ENCODE data around the gene ETV5. TPM values are rescaled to one million over a fixed set of nuclear protein-coding genes. Genes with fewer than 3 reads are reported as not detected.

ETV5 gene
- total RNA-seq, 1 donor from 2014 or later: 7.0 TPM

DNA sequence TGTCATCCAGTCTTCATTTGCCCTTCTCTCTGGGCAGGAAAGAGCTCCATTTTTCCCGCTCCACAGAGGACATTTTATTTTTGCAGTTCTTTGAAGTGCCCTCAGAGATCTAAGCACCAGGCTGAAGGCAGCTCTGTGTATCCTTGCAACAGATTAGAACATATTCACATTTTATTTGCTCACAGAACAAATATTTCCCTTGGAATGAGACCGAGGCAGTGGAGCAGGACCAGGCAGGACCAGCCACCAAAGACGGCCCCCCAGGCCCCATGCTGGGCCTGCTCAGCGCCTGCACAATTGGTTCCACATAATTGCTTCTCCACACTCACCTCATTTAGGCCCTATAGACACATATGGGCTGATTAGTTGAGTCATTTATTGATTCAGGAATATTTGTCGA lies 15.7 kb upstream of the ETV5 start:
- no peak for DNase-seq (ENCODE audit: low spot score)
- no peak for ATAC-seq

DNA sequence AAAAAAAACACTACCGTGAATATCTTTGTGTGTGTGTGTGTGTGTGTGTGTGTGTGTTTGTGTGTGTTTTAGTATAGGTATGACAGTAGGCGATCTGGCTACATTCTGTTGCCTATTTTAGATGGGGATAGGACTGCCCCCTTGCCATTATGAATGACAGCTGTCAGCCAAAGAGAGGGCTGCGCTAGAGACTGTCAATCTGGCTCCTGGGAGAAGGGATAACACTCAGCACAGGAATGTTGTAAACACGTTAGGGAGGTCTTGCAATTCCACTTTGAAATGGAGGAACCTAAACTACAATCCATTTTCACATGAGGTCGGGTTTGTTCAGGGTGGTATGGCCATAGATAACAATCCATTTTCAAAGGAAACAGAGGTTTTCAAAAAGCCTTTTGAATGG lies 14.1 kb upstream of the ETV5 start:
- ATAC-seq: no peak
- no peak for DNase-seq (ENCODE audit: low spot score)

DNA sequence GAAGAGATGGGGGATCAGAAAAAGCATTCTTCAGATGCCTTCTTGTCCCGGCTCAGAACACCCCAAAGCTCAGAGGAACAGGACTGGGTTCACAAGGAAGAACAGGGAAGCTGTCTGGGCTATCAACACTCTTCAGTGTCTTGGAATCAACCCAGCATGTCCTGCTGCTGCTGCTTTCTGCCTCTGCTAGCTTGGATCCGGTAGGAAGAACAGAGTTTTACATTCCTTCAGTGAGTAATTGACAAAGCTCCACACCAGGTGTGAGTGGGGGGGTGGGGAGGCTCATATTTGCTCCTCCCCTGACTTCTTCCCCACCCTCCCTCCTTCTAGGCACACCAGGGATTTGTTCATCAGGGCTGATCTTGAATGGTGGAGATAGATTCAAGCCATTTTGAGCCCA lies 13.1 kb upstream of the ETV5 start:
- ATAC-seq (no peak), DNase-seq (ENCODE audit: low spot score) (no peak)

DNA sequence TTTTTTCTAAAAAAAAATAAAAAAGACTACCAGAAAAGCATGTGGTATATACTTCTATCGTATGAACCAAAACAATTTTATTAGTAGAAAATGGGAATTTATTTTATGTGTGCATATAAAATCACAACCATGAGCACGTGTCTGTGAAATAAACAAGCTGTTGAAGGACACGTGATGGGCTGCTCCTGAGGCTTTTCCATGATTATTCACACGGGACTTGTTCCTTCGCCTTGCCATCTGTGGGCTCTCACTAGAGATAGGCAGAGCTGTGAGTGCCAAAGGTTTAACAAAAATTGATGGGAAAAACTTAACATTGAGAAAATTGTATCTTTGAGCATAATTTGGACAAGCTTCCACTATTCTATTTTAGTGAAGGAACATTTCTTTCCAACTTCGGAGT lies 12.4 kb upstream of the ETV5 start:
- ATAC-seq (no peak), DNase-seq (ENCODE audit: low spot score) (no peak)

DNA sequence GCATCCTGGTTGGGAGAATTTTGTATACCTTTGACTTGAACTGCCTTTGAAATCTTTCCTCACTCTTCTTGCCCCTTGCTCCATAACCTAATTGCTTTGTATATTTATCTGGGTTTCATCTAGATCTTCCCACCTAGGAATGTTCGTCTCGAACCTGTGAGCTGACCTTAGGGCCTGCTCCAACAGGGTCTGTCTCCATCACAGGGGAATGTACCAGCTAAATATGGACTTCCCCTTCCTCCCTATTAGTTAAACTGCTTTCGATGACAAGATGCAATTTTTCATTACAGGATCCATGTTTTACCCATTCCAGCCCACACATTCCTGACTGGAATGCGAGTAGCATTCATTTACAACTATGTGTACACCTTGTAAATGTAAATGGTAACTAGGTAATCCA lies 10.6 kb upstream of the ETV5 start:
- DNase-seq (ENCODE audit: low spot score): no peak
- no peak for ATAC-seq

DNA sequence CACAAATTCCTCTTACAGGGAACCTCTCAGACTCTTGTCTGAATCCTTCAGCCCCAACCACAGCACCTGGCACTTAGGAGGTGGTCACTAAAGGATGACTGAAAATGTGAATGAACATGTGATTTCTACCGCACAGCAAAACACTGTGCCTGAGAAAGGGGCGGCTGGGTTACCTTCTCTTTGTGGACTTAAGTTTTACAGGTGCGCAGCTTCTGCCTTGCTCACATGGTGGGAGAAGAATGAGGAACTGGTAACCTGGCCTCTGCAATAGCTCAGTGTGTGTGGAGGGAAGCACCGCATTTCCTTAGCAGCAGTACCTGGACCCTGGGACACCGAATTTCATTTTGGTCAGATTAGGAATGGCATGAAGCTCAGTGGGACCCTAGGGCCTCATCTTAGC lies 9.8 kb upstream of the ETV5 start:
- ATAC-seq: no peak
- no peak for DNase-seq (ENCODE audit: low spot score)

DNA sequence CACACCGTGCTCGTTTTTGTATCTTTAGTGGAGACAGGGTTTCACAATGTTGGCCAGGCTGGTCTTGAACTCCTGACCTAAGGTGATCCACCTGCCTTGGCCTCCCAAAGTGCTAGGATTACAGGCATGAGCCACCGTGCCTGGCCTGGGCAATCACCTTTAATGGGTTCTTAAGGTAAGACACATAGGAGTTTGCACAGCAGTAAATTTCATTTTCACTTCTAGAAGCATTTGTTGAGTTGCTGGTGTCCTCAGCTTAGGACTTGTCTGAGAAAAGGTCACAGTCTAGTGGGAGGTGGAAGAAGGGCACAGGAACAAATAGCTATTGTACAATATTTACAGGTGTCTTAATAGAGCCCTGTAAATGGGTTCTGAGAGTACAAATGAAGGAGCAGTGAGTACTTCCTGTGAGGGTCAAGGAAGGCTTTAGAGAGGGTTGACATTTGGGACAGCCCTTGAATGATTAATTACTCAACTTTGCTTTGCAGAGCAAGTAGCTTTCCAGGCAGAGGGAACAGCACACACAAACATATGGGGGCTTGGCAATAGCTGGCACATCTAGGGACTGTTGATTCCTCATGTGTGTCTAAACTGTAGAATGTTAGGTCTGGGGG lies 8.7 kb upstream of the ETV5 start:
- ATAC-seq: no peak

DNA sequence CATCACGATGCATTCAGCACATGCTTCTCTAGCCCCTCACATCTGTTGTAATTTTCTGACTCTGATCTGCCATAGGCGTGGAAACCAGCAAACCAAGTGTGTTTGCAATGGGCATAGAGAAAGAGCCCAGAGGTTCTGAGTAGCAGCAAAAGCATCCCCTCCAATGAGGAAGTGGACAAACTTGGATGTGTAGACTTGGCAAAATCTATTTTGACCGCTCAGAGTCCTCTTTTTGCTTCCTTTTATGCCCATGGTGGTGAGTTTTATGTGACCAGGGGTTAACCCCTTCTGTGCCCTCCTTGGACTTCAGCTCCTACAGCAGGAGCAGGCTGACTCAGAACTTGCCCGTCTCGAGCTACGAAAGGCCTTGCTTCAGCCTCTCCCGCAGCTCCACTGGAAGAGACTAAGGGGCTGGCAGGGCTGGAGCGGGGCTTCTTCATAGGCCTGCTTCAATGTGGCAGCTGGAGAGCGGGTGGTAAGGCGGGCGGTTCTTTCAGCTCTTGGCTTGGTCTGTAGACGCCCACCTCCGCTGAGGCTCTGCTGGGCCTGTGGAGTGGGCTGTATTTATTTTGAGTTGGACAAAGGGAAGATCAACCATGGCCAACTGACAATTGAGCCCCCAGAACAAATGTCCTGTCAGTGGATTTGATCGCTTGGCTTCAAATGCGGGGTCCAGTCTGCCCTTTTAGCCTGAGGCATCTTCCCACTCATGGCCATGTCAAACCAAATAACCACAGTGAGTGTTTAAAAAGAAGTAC lies 6.5 kb upstream of the ETV5 start:
- ATAC-seq (peak; percentile 23), DNase-seq (ENCODE audit: low spot score) (no peak)

More for the DNA sequence above, 8.7 kb upstream of the ETV5 start:
- no peak for DNase-seq (ENCODE audit: low spot score)

DNA sequence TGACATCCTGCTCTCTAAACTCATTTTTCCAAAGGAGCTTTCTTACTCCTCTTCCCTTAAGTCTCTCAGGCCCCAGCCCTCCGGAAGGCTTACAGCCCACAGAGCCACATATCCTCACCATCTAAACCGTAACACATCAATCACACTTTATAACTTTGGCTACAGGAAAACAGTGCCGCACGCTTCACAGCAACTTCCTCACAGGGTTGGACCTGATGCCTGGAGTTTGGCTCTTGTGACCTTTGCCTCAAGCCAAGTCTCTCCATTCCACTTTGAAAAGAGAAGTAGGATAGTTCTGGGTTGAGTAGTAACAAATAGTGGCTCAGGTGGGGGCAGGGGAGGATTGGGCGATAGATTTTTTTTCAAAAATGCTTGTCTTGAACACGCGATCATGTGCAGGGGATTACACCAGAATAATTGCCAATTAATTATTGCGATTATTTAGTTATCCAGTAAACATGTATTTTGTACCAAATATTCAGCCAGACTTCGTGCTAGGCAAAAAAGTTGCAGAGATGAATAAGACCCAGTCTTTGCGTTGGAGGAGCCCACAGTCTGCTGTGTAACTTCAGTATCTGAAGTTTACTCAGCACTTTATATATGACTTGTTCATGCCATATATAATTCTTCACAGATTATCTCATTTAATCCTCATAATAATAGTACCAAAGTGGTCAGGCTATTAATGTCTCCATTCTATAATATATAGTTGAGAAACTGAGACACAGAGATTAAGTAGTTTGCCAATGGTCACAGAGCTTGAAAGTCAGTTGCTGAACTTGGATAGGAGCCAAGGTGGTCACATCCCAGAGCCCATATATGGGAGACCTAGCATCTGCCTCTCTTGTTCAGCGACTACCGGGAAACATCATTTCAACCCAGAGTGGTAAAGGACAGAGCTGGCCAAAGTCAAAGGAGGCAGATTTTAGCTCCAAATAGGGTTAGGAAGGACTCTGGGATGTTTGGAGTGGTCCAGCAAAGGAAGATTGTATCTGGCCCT lies 2.4 kb upstream of the ETV5 start:
- DNase-seq (ENCODE audit: low spot score): no peak
- no peak for ATAC-seq

DNA sequence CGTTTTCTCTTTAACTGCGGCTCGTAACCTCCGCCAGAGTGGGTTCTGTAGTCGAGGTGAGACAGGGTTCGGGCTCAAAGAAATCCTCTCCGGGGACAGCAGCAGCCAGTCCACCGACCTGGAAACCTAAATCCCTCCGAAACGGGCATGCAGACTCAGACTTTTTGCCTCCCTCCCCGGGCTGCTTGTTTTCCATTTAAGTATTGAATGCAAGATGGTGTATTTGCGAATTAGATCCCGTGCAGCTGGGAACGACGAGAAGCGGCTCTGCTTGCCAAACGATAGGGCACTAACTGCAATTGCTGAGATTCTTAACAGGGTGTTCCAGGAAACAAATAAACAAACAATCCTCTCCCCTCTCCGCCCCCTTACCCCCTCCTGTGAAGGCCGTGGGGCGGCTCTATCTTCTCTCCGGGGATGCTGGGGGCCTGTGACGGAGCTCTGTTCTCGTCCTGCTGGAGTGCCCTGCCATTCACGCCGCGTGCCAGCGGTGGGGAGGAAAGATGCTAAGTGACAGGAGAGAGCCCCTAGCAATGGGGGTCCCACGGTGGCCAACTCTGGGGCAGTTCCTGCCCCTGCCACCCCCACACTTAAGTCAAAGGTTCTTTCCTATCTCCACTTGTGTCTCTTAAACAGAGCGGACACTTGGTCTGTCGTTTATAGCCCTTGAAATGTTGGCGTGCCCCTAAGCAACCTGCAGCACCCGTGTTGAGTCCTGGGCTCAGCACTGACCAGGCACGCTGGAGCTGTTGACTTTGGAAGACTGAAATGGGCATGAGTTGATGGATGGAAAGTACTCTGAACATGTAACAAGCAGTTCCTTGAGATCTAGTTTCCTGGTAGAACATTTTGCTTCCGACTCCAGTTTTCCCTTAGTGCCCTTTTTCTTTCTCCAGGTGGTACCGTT lies 1.3 kb upstream of the ETV5 start:
- no peak for ATAC-seq

DNA sequence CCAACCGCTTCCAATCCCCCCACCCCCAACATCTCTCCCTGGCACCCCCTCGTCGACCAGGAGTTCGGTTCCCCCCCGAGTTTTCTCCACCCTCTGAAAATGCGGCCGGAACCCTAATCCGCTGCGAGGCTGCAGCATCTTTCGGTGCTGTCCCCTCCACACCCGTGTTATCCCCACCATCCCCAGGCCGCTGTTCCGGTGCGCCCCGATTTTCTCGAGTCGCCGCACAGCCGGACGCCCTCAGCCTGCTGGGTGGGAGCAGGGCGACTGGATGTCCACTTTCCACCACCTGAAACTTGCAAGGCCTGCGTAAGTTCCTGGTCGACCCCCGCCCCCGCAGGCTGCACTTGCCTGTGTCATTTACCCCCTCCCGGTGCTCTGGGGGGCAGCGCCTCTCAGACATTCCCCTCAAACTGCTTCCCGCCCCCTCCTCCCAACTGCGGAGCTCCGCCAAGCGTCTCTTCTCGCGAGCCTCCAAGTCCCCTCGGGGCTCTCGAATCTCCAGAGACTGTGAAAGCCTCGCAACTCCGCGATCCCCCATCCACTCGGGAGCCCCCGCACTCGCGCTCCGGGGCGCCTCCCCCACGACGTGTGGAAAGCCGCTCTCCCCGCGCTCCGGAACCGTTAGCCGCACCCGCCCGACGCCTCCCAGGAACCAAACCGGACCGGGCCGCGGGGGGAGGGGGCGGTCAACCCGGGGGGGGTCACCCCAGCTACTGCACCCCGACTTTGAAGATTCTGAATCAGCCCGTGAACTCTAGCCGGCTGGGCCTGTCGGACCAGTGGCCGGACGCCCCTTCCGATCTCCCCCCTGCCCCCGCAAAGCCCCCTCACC lies 566 bp downstream of the ETV5 start:
- peak; percentile 1 for ATAC-seq
- DNase-seq (ENCODE audit: low spot score): no peak

More for the DNA sequence above, 1.3 kb upstream of the ETV5 start:
- no peak for DNase-seq (ENCODE audit: low spot score)

DNA sequence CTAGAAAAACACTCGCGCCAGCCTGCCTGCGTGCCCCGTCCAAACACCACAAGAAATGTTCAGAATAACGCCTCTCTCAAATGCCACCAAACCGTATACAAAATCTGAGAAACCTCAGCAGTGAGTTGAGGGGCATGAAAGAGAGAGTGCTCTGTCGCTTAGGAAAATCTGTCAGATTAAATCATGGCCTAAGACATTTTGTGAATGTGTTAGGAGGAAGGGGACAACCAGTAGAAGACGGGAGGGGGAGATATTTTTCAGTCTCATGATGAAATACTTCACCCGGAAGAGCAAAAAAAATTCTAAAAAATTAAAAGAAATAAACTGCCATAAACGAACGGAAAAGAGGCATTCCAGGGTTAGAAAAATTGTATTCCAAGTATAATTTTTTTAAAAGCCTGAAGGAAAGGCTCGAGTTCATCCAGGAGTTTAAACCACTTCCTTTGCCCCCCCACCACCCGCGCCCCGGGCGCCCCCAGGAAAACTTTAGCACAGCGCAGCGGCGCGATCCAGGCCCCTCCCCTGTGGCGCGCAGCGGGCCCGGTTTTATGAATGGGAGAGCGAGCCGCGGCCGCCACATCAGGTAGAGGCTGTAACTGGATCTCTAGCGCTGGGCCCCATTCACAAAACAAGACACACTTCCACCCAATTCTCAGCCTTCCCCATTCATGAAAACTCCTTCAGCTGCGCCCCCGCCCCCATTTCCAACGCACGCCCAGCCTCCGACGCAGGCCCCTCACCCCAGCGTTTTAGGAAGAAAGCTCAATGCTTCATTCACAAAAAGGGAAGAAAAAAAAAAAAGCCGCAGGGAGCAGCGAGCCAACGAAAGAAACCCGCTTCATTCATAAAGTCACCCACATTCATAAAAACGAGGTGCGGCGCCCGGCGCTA lies 1.4 kb downstream of the ETV5 start:
- ATAC-seq: peak; percentile 47
- DNase-seq (ENCODE audit: low spot score): peak; percentile 67

DNA sequence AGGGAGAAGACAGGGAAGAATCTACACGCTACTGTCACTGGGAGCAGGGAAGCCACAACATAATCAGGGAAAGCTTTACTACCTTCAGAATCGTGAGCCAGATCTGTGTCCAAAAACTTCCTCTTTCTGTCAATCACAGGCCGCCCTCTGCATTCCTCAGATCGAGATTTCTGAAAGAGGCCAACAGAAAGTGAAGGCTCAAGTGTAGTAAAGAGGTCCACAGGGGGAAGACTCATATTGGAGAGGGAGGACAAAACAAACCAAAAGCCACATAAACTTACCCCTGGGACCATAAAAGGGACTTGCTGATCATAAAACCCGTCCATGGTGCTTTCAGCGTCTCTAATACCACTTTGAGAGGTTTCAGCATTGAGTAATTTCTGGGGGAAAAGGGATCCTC lies 3.3 kb downstream of the ETV5 start:
- DNase-seq (ENCODE audit: low spot score) (no peak), ATAC-seq (no peak)

DNA sequence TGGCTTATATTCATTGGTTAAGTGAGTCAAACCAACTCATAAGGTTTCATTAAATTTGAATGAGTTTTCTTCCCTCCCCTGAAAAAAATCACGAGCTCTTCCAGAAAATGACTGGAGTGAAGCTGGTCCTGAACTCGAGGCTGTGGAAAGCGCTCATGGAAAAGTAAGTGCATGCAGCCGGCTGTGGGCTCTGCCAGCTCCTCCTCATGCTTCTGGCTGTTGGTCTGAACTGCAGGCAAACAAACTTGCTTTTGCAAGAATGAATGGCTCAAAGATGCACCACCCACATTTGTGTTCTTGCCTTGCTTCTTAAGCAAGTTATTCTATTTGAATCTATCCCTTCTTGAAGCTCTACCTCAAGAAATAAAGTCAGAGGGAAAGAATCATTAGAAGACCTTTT lies 6.2 kb downstream of the ETV5 start:
- ATAC-seq (no peak), DNase-seq (ENCODE audit: low spot score) (no peak)

DNA sequence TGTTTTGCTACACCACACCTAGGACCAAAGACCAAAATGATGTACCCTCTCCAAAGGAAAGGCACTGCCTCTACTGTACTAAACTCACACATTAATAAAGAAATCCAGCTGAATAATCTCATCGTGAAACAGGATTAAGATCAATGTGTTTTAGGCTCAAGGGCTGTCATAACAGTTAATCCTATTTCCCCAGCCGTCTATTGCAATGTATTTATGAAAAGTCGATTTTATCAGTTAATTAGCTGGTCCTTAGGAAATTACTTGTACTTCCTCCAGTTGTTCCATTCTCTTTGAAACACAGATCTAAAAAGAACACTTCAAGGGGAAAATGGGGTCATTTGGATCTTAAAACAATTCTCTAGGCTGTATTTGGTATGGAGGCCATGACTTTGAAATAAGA lies 8.5 kb downstream of the ETV5 start:
- ATAC-seq (no peak), DNase-seq (ENCODE audit: low spot score) (no peak)

DNA sequence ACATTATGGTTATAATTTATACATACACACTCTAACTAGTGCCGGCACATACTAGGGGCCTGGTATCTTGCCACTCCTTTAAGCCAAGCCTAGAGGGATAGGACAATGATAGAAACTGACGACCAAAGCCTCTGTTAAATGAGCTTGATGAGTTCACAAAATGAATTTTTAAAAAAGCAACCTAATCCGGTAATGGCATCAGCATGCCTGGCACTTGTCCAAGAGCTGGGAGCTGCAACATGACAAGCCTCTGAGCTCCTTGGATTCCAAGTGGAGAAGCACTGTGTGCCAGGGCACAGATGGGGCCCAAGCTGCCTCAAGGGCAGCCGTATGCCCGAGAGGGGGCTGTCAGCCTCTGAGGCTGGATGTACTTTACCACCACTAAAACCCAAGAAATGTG lies 9.7 kb downstream of the ETV5 start:
- ATAC-seq (no peak), DNase-seq (ENCODE audit: low spot score) (no peak)

DNA sequence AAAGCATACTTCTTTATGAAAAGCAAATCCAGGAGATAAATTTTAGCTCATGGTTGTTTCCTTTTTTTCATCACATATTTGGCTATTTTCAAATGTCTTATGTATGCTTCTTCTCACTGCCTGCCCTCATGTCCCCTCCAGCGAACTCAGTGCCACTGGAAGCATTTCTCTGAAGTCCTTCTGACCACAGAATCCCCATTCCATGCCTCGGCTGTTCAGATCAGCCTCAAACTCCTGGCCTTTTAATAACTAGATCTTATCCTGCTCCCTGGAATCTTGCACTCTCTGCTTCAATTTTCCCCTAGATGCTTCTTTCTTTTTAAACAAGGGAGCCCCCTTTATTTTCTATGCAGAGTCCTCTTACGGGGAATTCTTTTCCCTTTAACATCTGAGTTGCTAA lies 10.1 kb downstream of the ETV5 start:
- DNase-seq (ENCODE audit: low spot score): no peak
- no peak for ATAC-seq

DNA sequence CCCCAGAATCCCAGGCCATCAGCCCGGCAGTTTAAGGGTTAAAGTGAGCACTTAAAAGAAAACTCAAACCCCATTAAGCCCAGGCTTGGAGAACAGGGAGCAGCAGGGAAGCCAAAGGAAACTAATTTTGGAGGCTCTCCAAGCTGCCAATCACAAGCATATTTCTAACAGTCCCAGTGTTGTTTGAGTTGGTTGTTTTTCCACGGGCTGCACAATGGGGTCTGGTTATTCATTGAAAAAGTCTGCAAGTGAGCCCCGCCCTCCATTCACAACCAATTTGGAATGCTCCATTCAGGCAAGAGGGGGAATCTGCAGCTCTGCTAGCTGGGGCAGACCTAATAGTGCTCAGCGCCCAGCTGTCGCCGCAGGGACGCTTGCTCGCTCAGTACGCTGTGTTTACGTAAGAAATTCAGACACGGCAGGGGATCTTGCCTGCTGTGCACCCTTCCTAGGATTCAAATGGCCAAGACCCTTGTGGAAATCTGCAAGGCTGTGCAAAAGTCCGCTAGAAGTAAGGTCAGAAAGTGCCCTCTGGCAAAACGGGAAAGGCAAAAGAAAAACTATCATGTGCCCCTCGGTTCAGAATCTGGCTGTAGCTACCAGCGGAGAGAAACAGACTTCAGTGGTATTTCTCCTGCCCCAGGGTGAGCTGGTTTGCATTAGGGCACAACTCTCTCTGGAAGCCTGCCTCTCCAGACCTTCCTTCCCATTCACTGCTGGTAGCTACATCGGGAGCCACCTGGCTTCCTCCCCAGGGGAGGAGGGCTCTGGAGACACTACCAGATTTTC lies 11.0 kb downstream of the ETV5 start:
- ATAC-seq (peak; percentile 95), DNase-seq (ENCODE audit: low spot score) (peak; percentile 85)

All from left lobe of liver (tissue), 2 donors.